ENCODE data around the gene SPINK13. TPM values are rescaled to one million over a fixed set of nuclear protein-coding genes. Genes with fewer than 3 reads are reported as not detected.

SPINK13 gene
- total and polyA plus RNA-seq, 2 of the 4 experiments (the other 2 are of a cell fraction) = not detected

DNA sequence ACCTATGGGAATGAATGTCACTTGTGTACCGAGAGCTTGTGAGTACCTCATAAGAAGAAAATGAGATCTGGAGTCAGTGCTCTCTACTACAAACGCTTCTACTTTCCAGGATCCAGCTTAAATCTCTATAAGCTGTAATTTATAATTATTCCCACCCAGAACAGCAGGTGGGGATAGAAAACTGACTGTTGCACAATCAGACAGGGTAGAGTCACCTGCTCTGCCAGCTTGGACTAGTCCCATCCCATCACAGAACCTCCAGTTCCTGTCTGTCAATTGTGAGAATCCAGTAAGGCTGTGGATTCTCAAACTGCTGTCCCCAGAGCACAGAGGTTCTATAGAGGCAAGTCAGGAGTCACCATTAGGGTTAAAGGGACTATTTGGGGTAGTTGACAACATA, 45.6 kb downstream of the SPINK13 start:
- in situ Hi-C loops (cut with MboI; ENCODE audit: low sequenced_read_pairs) (no loop called here), dilution Hi-C loops (cut with HindIII; ENCODE audit: low sequenced_read_pairs, unreplicated experiment) (no loop called here), intact Hi-C loops (cut with micrococcal nuclease) (no loop called here)
- H3K18ac ChIP-seq (ENCODE audit: low read depth, low read length) = no peak overlapping the region
- H3K56ac ChIP-seq (ENCODE audit: extremely low read depth, insufficient read depth, low read length) = no peak overlapping the region
- no peak overlapping the region for H3K4me3 ChIP-seq (ENCODE audit: insufficient read depth, low read depth, low read length)
- H2BK15ac ChIP-seq (ENCODE audit: low read depth, low read length) = no peak overlapping the region
- H3K14ac ChIP-seq (replicated peaks; ENCODE audit: low read depth, low read length) = no peak overlapping the region
- no peak overlapping the region for H2BK120ac ChIP-seq (ENCODE audit: low read depth, low read length)
- no peak for DNase-seq
- no peaks in the 10 kb centered on the region for H3K27me3 ChIP-seq (ENCODE audit: control insufficient read depth, insufficient read depth, low read length)
- no peaks in the 10 kb centered on the region for H3K36me3 ChIP-seq (ENCODE audit: control insufficient read depth, insufficient read depth, low read length)
- no peaks in the 10 kb centered on the region for H3K79me1 ChIP-seq (ENCODE audit: low read depth in 1 of 2, low read length in 2 of 2)
- H3K9me1 ChIP-seq (ENCODE audit: insufficient read depth, low read length) = no peaks in the 10 kb centered on the region
- H2AFZ ChIP-seq (replicated peaks; ENCODE audit: low read length, poor library complexity) = no peak overlapping the region
- H2AK9ac ChIP-seq (replicated peaks; ENCODE audit: low read depth, low read length, poor library complexity) = no peak overlapping the region
- no CpG with 5 or more reads among the region's 2 CpGs for WGBS, 2 experiments (ENCODE audit: extremely low coverage in 2 of 2, insufficient read length in 1 of 2)
- no peaks in the 10 kb centered on the region for H3K9me3 ChIP-seq (ENCODE audit: control insufficient read depth, insufficient read depth, low read length)
- no peak overlapping the region for H3K27ac ChIP-seq (ENCODE audit: insufficient read depth, low read length)
- ChIA-PET POLR2A (ENCODE audit: unreplicated experiment) (no interaction called here), CTCF (no interaction called here)
- no peak for ATAC-seq (ENCODE audit: low read depth)
- H2BK20ac ChIP-seq (ENCODE audit: low read depth, low read length) = no peak overlapping the region
- H3K4ac ChIP-seq (ENCODE audit: low read depth, low read length) = no peak overlapping the region
- no peak overlapping the region for H4K5ac ChIP-seq (ENCODE audit: low read depth, low read length)
- no peak overlapping the region for H3K4me2 ChIP-seq (ENCODE audit: low read depth, low read length)
- BruUV-seq (replicated peaks) = no TSS peak
- TF ChIP-seq ELK1 (IDR thresholded peaks at IDR 0.05; ENCODE audit: borderline replicate concordance, low read depth, low read length) (no peak), FOS (IDR thresholded peaks at IDR 0.05; ENCODE audit: low read depth, low read length) (no peak), POLR2A (IDR thresholded peaks at IDR 0.05; ENCODE audit: low read depth, low read length) (no peak), RCOR1 (IDR thresholded peaks at IDR 0.05; ENCODE audit: insufficient replicate concordance, low read length) (no peak), MXI1 (IDR thresholded peaks at IDR 0.05; ENCODE audit: borderline replicate concordance, low read depth, low read length) (no peak), BHLHE40 (IDR thresholded peaks at IDR 0.05; ENCODE audit: low read depth, low read length) (no peak), RAD21 (IDR thresholded peaks at IDR 0.05; ENCODE audit: low read length) (no peak), SMC3 (IDR thresholded peaks at IDR 0.05; ENCODE audit: low read depth, low read length) (no peak), CEBPB (IDR thresholded peaks at IDR 0.05; ENCODE audit: low read depth, low read length) (no peak), RFX5 (IDR thresholded peaks at IDR 0.05; ENCODE audit: low read depth, low read length) (no peak), CHD1 (IDR thresholded peaks at IDR 0.05; ENCODE audit: low read depth, low read length) (no peak), CTCF (conservative IDR thresholded peaks at IDR 0.05; ENCODE audit: low read depth, low read length) (no peak), NFE2L2 (IDR thresholded peaks at IDR 0.05; ENCODE audit: low read depth, low read length) (no peak), MAFK (IDR thresholded peaks at IDR 0.05; ENCODE audit: low read depth, low read length) (no peak), MAZ (IDR thresholded peaks at IDR 0.05; ENCODE audit: borderline replicate concordance, low read depth, low read length) (no peak)
- TF ChIP-seq, protein P1, sequence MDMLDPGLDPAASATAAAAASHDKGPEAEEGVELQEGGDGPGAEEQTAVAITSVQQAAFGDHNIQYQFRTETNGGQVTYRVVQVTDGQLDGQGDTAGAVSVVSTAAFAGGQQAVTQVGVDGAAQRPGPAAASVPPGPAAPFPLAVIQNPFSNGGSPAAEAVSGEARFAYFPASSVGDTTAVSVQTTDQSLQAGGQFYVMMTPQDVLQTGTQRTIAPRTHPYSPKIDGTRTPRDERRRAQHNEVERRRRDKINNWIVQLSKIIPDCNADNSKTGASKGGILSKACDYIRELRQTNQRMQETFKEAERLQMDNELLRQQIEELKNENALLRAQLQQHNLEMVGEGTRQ (IDR thresholded peaks at IDR 0.05; ENCODE audit: low read depth, low read length) = no peak
- no peaks in the 10 kb centered on the region for H3K4me1 ChIP-seq (ENCODE audit: control insufficient read depth, insufficient read depth, low read length)
- H3K23ac ChIP-seq (ENCODE audit: low read depth, low read length) = no peak overlapping the region
- no peaks in the 10 kb centered on the region for H4K20me1 ChIP-seq (ENCODE audit: insufficient read depth, low read length)
- H4K91ac ChIP-seq (ENCODE audit: insufficient read depth, low read depth, low read length) = no peak overlapping the region
- H2BK5ac ChIP-seq (ENCODE audit: low read depth, low read length, poor library complexity, severe bottlenecking) = no peak overlapping the region
- H3K9ac ChIP-seq (ENCODE audit: low read depth, low read length) = no peak overlapping the region
- H2AK5ac ChIP-seq (ENCODE audit: low read depth, low read length) = no peak overlapping the region
- no peak overlapping the region for H4K8ac ChIP-seq (ENCODE audit: low read depth in 2 of 2, low read length in 2 of 2)
